ENCODE measurements around the gene BET1L.
"Not testable (repeated sequence)": the region's sequence is repeated elsewhere in the genome, so short reads cannot be mapped to it uniquely, and the experiment has no call there.

Gene BET1L, protein sequence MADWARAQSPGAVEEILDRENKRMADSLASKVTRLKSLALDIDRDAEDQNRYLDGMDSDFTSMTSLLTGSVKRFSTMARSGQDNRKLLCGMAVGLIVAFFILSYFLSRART

GRCh38 chr11:207208-207862 lies at the start of gene BET1L, which contains the start of gene RIC8A:
BET1L (minus strand) TSS chr11:207399; CDS start chr11:207321, 78 bp downstream.
RIC8A (plus strand) TSS chr11:207708; CDS start chr11:208855, 1,147 bp downstream.
- DNase-seq (ENCODE audit: low read depth in 2 of 2), result peak; percentile 92 to 95

- DNase-seq (ENCODE audit: low read depth in 2 of 2), result no peak
Observed at GRCh38 chr11:255816-256215, 48.6 kb upstream of the BET1L start.

DNA sequence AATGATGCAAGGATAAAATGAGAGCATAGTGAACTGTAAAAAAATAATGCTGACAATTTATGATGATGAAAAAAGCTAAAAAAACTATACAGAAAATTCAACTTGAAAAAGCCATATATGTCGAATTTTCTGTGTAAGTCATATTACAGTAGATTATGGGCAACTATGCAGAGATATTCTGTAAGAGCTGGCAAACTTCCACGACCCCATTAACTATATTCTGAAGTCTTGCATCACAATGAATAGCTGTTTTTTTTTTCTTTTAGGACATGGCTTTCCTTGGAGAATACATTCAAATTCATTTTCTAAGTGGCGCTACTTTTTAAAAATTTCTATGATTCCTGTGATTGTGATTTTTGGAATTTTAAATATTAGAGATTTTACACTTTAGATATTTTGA lies 48.0 kb upstream of the BET1L start:
- DNase-seq (ENCODE audit: low read depth in 2 of 2), result no peak

DNA sequence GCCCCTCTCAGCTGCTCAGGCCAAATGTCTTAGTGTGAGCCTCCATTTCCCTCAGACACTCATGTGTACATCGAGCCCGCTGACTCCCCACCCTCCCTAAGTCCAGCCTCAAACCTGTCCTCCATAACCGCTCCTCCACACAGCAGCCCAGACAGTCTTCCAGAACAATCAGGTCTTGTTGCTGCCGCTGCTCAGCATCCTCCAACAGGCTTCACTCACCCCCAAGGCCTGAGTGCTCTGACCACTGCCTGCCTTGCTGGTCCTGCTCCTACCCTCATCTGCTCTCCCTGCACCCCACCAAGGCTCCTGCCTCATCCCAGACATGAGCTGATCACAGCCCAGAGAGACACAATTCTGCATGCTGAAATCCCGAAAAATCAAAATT lies 46.7 kb upstream of the BET1L start:
- DNase-seq (ENCODE audit: low read depth in 2 of 2), result no peak

- no peak for DNase-seq (ENCODE audit: low read depth in 2 of 2)
Observed at GRCh38 chr11:253160-253885, 46.1 kb upstream of the BET1L start.

DNA sequence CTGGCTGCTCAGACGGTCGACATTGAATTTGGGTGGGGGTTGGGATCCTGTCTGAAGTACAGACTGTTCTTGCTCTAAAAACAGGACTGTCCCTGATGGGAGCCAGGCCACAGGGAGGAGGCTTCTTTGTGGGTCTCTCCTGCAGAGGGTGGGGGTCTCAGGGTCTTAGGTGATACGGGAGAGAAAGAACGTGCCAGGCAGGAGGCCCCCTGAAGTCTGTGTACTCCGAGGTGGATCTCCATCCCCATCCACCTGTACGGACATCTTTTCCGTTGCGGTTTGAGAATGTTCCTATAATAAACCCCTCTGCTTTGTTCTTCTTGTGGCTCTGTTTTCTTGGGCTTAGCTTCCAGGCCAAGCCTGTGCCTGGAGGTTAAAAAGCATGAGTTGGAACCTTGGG lies 45.5 kb upstream of the BET1L start:
- no peak for DNase-seq (ENCODE audit: low read depth in 2 of 2)

DNA sequence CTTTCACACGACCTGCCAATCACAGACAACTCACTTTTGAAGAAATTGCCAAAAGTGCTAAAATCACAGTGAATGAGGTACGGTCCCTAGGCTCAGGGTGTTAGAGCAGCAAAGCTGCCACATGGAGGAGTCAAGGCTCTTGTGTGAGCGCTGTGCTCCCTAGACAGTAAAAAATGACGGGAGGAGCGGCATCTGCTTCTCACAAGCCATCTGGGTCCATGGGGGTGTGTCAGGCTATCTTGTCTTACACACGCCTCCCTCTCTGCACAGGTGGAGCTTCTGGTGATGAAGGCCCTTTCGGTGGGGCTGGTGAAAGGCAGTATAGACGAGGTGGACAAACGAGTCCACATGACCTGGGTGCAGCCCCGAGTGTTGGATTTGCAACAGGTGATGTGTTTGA lies 44.4 kb upstream of the BET1L start:
- no peak for DNase-seq (ENCODE audit: low read depth in 2 of 2)

- DNase-seq (ENCODE audit: low read depth in 2 of 2), result peak; percentile 65 to 67
Observed at GRCh38 chr11:250740-251299, 43.6 kb upstream of the BET1L start.

- no peak for DNase-seq (ENCODE audit: low read depth in 2 of 2)
Observed at GRCh38 chr11:250274-250673, 43.1 kb upstream of the BET1L start.

DNA sequence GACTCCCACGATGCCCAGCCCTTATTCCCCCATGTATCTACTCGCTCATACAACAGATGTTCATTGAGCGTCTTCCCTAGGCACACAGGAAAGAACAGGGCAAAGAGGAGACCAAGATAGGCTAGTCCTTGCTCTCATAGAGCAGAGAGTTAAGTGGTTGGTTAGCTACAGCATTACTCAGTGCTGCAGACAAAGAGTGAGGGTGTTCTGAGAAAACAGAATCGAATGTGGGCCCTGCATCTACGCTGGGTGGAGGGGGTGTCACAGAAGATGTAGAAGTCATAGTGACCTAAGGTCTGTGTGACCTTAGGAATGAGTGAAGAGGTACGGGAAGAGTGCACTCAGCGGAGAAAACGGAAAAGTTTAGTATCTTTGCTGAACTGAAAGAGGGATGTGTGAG lies 41.9 kb upstream of the BET1L start:
- no peak for DNase-seq (ENCODE audit: low read depth in 2 of 2)

DNA sequence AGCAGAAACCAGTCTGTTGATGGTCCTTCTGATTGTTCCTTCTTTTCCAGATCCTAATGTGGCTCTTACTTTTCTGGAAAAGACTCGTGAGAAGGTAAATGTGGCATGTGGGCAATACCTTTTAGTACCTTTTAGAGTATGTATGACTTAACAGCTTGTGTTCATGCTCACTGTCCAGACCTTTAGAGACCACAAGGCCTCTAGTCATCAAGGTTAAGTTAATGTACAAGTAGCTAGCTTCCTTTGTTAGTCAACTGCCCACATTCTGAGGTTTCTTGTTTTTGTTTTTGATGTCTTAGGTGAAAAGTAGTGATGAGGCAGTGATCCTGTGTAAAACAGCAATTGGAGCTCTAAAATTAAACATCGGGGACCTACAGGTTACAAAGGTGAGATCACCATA lies 37.2 kb upstream of the BET1L start:
- no peak for DNase-seq (ENCODE audit: low read depth in 2 of 2)

GRCh38 chr11:241634-242033 lies 34.4 kb upstream of the BET1L start:
- no peak for DNase-seq (ENCODE audit: low read depth in 2 of 2)

GRCh38 chr11:240315-240714 lies 33.1 kb upstream of the BET1L start:
- DNase-seq (ENCODE audit: low read depth in 2 of 2), result no peak

GRCh38 chr11:238346-238745 lies 31.1 kb upstream of the BET1L start:
- DNase-seq (ENCODE audit: low read depth in 2 of 2), result not testable (repeated sequence)

GRCh38 chr11:236774-237767 lies 29.9 kb upstream of the BET1L start, which contains the start of gene PSMD13:
PSMD13 (plus strand) TSS chr11:236976; CDS start chr11:237050, 74 bp downstream.
- peak; percentile 71 to 77 for DNase-seq (ENCODE audit: low read depth in 2 of 2)

DNA sequence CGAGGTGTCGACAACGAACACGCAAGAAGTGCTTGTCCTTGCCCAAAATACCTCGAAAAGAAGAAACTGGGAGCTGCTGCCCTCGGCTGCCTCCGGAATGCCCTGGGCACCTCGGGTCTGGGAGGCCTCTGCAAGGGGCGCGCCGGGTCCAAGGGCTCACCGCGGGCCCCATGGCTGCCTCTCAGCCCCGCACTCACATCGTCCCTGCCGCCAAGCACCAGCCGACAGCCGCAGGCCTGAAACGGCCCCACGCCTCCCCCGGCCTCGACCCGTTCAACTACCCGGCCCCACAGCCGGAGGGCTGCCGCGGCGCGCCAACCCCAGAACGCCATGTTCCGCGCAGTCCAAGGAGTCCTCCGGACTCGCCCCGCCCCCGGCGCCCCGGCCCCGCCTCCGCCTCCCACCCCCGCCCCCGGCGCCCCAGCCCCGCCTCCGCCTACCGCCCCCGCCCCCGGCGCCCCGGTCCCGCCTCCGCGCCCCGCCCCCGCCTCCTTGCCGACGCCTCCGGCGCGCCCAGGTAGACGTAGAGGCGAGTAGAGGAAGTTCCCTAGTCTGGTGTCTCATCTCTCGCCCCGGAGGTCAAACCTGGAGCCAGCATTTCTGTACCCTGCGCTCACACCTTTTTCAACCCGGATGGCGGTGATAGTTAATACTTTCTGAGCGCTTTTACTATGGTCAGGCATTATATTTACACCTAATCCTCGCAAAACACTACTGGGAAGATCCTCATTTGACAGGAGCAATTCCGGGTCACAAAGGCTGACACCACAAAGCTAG lies 29.0 kb upstream of the BET1L start, which contains the start of gene SIRT3:
SIRT3 (minus strand) TSS at position 346 of the 777 bp plus-strand sequence; CDS start at position 332, 14 bp downstream.
- peak; percentile 62 to 81 for DNase-seq (ENCODE audit: low read depth in 2 of 2)

DNA sequence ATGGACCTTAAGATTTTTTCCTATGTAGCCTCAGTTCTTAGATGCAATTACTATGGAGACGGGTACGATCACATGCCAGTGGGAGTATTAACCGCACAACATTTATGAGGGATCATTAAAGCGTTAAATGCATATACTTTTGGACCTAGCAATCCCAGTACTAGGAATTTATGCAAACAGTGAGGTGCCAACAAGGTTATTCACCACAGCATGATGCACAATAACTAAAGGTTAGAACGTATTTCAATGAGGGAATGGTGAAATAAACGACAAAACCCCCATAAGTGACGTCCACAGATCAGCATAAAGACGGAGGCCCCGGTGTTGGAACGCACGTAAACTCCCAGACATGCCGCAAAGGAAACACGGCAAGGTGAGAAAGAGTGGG lies 28.4 kb upstream of the BET1L start:
- no peak for DNase-seq (ENCODE audit: low read depth in 2 of 2)

DNA sequence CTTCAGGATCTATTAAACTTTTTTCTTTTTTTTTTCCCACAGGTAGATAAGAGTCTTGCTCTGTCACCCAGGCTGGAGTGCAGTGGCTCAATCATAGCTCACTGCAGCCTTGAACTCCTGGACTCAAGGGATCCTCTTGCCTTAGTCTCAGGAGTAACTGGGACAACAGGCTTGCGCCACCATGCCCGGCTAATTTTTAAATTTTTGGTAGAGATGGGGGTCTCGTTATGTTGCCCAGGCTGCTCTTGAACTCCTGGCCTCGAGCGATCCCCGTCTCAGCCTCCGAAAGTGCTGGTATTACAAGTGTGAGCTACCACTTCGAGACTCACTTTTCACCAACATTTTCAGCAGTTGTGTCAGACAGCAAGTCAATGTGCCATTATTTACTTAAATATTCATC lies 28.0 kb upstream of the BET1L start:
- no peak for DNase-seq (ENCODE audit: low read depth in 2 of 2)

DNA sequence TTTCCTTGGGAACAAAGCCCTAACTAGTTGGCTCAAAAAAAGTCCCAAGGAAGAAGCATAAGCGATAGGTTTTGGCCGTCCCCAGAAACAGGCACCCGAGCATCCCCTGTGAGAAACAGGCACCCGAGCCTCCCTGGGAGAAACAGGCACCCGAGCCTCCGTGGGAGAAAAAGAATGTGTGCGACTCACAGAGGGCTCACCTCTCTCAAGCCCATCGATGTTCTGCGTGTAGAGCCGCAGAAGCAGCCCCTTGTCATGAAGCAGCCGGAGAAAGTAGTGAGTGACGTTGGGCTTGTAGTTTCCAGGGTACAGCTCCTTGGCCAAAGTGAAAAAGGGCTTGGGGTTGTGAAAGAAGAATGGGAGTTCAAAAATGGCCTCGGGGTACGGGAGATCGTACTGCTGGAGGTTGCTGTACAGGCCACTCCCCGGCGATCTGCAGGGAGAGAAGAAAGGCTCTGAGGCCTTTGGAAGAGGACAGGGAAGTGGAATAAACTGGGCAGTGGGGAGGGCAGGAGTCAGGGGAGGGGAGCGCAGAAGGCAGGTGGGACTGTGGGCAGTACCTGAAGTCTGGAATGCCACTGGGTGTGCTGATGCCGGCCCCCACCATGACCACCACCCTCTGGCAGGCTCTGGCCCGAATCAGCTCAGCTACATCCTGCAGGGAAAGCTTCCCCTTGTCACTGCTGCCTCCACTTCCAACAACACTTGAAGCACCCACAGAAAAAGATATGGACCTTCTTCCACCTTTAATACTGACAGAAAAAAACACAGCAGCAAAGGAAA lies 25.8 kb upstream of the BET1L start:
- no peak for DNase-seq (ENCODE audit: low read depth in 2 of 2)

- DNase-seq (ENCODE audit: low read depth in 2 of 2), result no peak
Observed at GRCh38 chr11:230431-230830, 23.2 kb upstream of the BET1L start.

Measured in stimulated activated CD4-positive, alpha-beta T cell treated with anti-CD3 and anti-CD28 coated beads, Interleukin-1b, Interleukin-23, amount 100 ng/mL, for 1 hour (primary cell).